TTC549 (cell line): ENCODE measurements around the gene IER5.

Experiments used
- FAIRE-seq: peaks from 2 replicates; lab custom pipeline; 2012; peaks lifted over from hg19 to GRCh38; lab: Jason Lieb, UNC

The IER5 gene

GRCh38 chr1:181077576-181078242 lies 10.8 kb upstream of the IER5 start:
- no peak for FAIRE-seq

- FAIRE-seq, result no peak
These were observed 9.1 kb upstream of the IER5 start for GRCh38 chr1:181079382-181079781.

GRCh38 chr1:181079920-181080319 lies 8.6 kb upstream of the IER5 start:
- no peak for FAIRE-seq

GRCh38 chr1:181080556-181080955 lies 7.9 kb upstream of the IER5 start:
- no peak for FAIRE-seq

GRCh38 chr1:181081395-181081794 lies 7.1 kb upstream of the IER5 start:
- FAIRE-seq, result no peak

- peak; percentile 86 for FAIRE-seq
These were observed 4.5 kb upstream of the IER5 start for GRCh38 chr1:181083842-181084605.

- no peak for FAIRE-seq
These were observed 3.9 kb upstream of the IER5 start for GRCh38 chr1:181084606-181084969.

- FAIRE-seq, result no peak
These were observed 2.4 kb upstream of the IER5 start for GRCh38 chr1:181086091-181086490.

GRCh38 chr1:181086926-181087325 lies 1.6 kb upstream of the IER5 start:
- FAIRE-seq, result no peak

GRCh38 chr1:181087400-181087901 lies 1.0 kb upstream of the IER5 start:
- peak; percentile 3 for FAIRE-seq

- FAIRE-seq, result no peak
These were observed 646 bp downstream of the IER5 start for GRCh38 chr1:181089017-181089675.

GRCh38 chr1:181089676-181090544 lies 1.4 kb downstream of the IER5 start:
- no peak for FAIRE-seq

GRCh38 chr1:181090641-181091126 lies 2.2 kb downstream of the IER5 start:
- FAIRE-seq, result no peak

- FAIRE-seq, result no peak
These were observed 3.0 kb downstream of the IER5 start for GRCh38 chr1:181091309-181092040.

- FAIRE-seq, result no peak
These were observed 3.6 kb downstream of the IER5 start for GRCh38 chr1:181092056-181092455.

GRCh38 chr1:181092883-181093458 lies 4.5 kb downstream of the IER5 start:
- no peak for FAIRE-seq

- no peak for FAIRE-seq
These were observed 6.1 kb downstream of the IER5 start for GRCh38 chr1:181094416-181095212.

- FAIRE-seq, result no peak
These were observed 6.8 kb downstream of the IER5 start for GRCh38 chr1:181095260-181095659.

GRCh38 chr1:181095763-181096184 lies 7.3 kb downstream of the IER5 start:
- FAIRE-seq, result peak; percentile 40

GRCh38 chr1:181097242-181097641 lies 8.7 kb downstream of the IER5 start:
- FAIRE-seq, result no peak
